ENCODE measurements around the gene HRCT1.
"Not testable (repeated sequence)": the region's sequence is repeated elsewhere in the genome, so short reads cannot be mapped to it uniquely, and the experiment has no call there.

HRCT1 gene

DNA sequence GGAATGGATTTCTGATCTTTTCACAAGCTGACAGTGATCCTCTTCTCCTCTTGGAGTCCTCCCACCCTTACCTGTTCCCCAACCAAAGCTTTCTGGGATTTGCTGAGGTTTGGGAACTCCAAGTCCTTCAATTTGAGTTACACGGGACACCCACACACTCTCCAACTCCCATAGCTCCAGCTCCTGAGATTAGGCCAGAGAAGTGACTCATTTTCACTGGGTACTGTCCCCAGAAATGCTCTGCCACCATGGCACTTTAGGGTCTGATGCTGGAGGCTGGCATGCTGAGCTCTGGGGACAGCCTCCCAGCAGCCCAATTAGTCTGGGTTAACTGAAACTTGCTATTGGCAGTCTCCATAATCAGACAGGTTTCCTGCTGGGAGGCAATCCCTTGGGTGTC, 14.0 kb upstream of the HRCT1 start:
- no CpG with 5 or more reads among the region's 1 CpG for WGBS, 2 donors (ENCODE audit: extremely low coverage in 2 of 2, insufficient read length in 2 of 2, insufficient replicate concordance in 1 of 2)
- H3K36me3 ChIP-seq (replicated peaks in 1 of 2; ENCODE audit: control insufficient read depth in 2 of 2, insufficient read depth in 2 of 2, low read length in 2 of 2), result no peaks in the 10 kb centered on the region
- H2AFZ ChIP-seq (ENCODE audit: low read length), result no peak overlapping the region
- no peak overlapping the region for H2BK120ac ChIP-seq (ENCODE audit: low read depth, low read length)
- no peak overlapping the region for H3K14ac ChIP-seq (ENCODE audit: low read length)
- no peak for DNase-seq (ENCODE audit: low spot score)
- H3K18ac ChIP-seq (ENCODE audit: low read length), result no peak overlapping the region
- no peak overlapping the region for H4K8ac ChIP-seq (ENCODE audit: low read depth, low read length)
- H2BK15ac ChIP-seq (ENCODE audit: low read length), result no peak overlapping the region
- H3K4me1 ChIP-seq (ENCODE audit: control insufficient read depth in 2 of 2, insufficient read depth in 1 of 2, low read depth in 1 of 2, low read length in 2 of 2), result no peaks in the 10 kb centered on the region
- H2AK5ac ChIP-seq (ENCODE audit: low read depth, low read length), result no peak overlapping the region
- H3K27ac ChIP-seq (replicated peaks; ENCODE audit: low read length), result no peak overlapping the region
- H3K4me2 ChIP-seq (ENCODE audit: insufficient read depth, low read length, poor library complexity, severe bottlenecking), result no peak overlapping the region
- H2BK12ac ChIP-seq (ENCODE audit: low read length), result no peak overlapping the region
- H3K23ac ChIP-seq (ENCODE audit: low read depth, low read length, poor library complexity), result no peak overlapping the region
- no peak overlapping the region for H4K91ac ChIP-seq (ENCODE audit: low read depth, low read length, poor library complexity)
- H3K9ac ChIP-seq (ENCODE audit: low read depth, low read length, poor library complexity), result no peak overlapping the region
- H2BK5ac ChIP-seq (ENCODE audit: low read length), result no peak overlapping the region
- H3K79me1 ChIP-seq (ENCODE audit: low read depth, low read length), result no peaks in the 10 kb centered on the region
- no peaks in the 10 kb centered on the region for H3K9me3 ChIP-seq (replicated peaks in 1 of 2; ENCODE audit: control insufficient read depth in 2 of 2, insufficient read depth in 1 of 2, low read depth in 1 of 2, low read length in 2 of 2)
- peaks cover 0 to 35% (median 0%) of the 10 kb centered on the region in 3 experiments for H3K27me3 ChIP-seq (ENCODE audit: control insufficient read depth in 3 of 3, insufficient read depth in 3 of 3, low read depth in 1 of 3, low read length in 3 of 3)
- no peak overlapping the region for H3K4ac ChIP-seq (ENCODE audit: low read length)
- H3K4me3 ChIP-seq (ENCODE audit: low read length in 2 of 2), result no peak overlapping the region

DNA sequence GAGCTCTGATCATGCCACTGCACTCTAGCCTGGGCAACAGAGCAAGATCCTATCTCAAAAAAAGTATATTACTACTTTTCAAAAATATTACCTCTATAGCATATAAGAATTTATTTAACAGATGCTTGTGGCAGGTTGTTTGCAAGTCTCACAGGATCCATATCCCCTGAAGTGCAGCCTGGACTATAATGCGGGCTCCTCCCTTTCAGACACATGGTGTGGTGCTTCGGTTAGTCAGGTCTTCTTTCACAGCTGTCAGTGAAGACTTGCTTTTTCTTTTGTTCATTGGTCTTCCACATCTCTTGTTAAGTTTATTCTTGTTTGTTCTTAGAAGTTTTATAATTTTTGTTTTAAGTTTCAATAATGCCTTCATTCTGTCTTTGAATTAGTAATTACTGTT, 9.4 kb upstream of the HRCT1 start:
- no peak overlapping the region for H2BK15ac ChIP-seq (ENCODE audit: low read length)
- WGBS, 2 donors (ENCODE audit: extremely low coverage in 2 of 2, insufficient read length in 2 of 2, insufficient replicate concordance in 1 of 2), result no CpG with 5 or more reads among the region's 2 CpGs
- no peak overlapping the region for H2AK5ac ChIP-seq (ENCODE audit: low read depth, low read length)
- no peak overlapping the region for H3K4ac ChIP-seq (ENCODE audit: low read length)
- no peaks in the 10 kb centered on the region for H3K9me3 ChIP-seq (replicated peaks in 1 of 2; ENCODE audit: control insufficient read depth in 2 of 2, insufficient read depth in 1 of 2, low read depth in 1 of 2, low read length in 2 of 2)
- no peaks in the 10 kb centered on the region for H3K4me1 ChIP-seq (ENCODE audit: control insufficient read depth in 2 of 2, insufficient read depth in 1 of 2, low read depth in 1 of 2, low read length in 2 of 2)
- H3K79me1 ChIP-seq (ENCODE audit: low read depth, low read length), result no peaks in the 10 kb centered on the region
- no peak overlapping the region for H3K9ac ChIP-seq (ENCODE audit: low read depth, low read length, poor library complexity)
- no peak overlapping the region for H2BK120ac ChIP-seq (ENCODE audit: low read depth, low read length)
- H4K8ac ChIP-seq (ENCODE audit: low read depth, low read length), result no peak overlapping the region
- H3K27me3 ChIP-seq (ENCODE audit: control insufficient read depth in 3 of 3, insufficient read depth in 3 of 3, low read depth in 1 of 3, low read length in 3 of 3), result peaks cover 0 to 28% (median 0%) of the 10 kb centered on the region in 3 experiments
- H3K23ac ChIP-seq (ENCODE audit: low read depth, low read length, poor library complexity), result no peak overlapping the region
- no peak overlapping the region for H3K4me3 ChIP-seq (ENCODE audit: low read length in 2 of 2)
- H2BK5ac ChIP-seq (ENCODE audit: low read length), result no peak overlapping the region
- no peak overlapping the region for H3K4me2 ChIP-seq (ENCODE audit: insufficient read depth, low read length, poor library complexity, severe bottlenecking)
- H2BK12ac ChIP-seq (ENCODE audit: low read length), result no peak overlapping the region
- no peak overlapping the region for H3K18ac ChIP-seq (ENCODE audit: low read length)
- DNase-seq (ENCODE audit: low spot score), result no peak
- H3K27ac ChIP-seq (replicated peaks; ENCODE audit: low read length), result no peak overlapping the region
- no peak overlapping the region for H4K91ac ChIP-seq (ENCODE audit: low read depth, low read length, poor library complexity)
- H3K14ac ChIP-seq (ENCODE audit: low read length), result no peak overlapping the region
- no peaks in the 10 kb centered on the region for H3K36me3 ChIP-seq (replicated peaks in 1 of 2; ENCODE audit: control insufficient read depth in 2 of 2, insufficient read depth in 2 of 2, low read length in 2 of 2)
- H2AFZ ChIP-seq (ENCODE audit: low read length), result no peak overlapping the region

DNA sequence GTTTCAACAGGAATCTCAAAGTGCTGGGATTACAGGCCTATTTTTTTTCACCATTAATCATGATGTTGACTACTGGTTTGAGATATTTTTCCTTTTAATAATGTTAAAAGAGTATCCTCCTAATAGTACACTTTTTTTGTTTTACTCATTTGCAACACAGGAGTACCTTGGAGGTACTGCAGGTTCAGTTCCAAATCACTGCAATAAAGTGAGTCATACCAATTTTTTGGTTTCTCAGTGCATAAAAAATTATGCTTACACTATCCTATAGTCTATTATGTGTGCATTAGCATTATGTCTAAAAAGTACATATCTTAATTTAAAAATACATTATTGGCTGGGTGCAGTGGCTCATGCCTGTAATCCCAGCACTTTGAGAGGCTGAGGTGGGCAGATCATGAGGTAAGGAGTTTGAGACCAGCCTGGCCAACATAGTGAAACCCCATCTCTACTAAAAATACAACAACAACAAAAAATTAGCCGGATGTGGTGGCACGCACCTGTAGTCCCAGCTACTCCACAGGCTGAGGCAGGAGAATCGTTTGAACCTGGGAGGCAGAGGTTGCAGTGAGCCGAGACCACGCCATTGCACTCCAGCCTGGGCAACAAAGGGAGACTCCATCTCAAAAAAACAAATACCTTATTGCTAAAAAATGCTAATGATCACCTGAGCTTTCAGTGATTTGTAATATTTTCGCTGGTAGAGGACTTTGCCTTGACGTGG, 8.5 kb upstream of the HRCT1 start:
- H3K9me3 ChIP-seq (replicated peaks in 1 of 2; ENCODE audit: control insufficient read depth in 2 of 2, insufficient read depth in 1 of 2, low read depth in 1 of 2, low read length in 2 of 2); H4K91ac ChIP-seq (ENCODE audit: low read depth, low read length, poor library complexity); H3K36me3 ChIP-seq (replicated peaks in 1 of 2; ENCODE audit: control insufficient read depth in 2 of 2, insufficient read depth in 2 of 2, low read length in 2 of 2); H3K14ac ChIP-seq (ENCODE audit: low read length); H3K4me3 ChIP-seq (ENCODE audit: low read length in 2 of 2); H2AFZ ChIP-seq (ENCODE audit: low read length); H3K9ac ChIP-seq (ENCODE audit: low read depth, low read length, poor library complexity); H2AK5ac ChIP-seq (ENCODE audit: low read depth, low read length); H3K79me1 ChIP-seq (ENCODE audit: low read depth, low read length); H2BK12ac ChIP-seq (ENCODE audit: low read length); H3K4me1 ChIP-seq (ENCODE audit: control insufficient read depth in 2 of 2, insufficient read depth in 1 of 2, low read depth in 1 of 2, low read length in 2 of 2); H3K27ac ChIP-seq (replicated peaks; ENCODE audit: low read length); H3K4ac ChIP-seq (ENCODE audit: low read length); H3K23ac ChIP-seq (ENCODE audit: low read depth, low read length, poor library complexity); H2BK15ac ChIP-seq (ENCODE audit: low read length); H3K4me2 ChIP-seq (ENCODE audit: insufficient read depth, low read length, poor library complexity, severe bottlenecking); H2BK120ac ChIP-seq (ENCODE audit: low read depth, low read length); H3K18ac ChIP-seq (ENCODE audit: low read length); H2BK5ac ChIP-seq (ENCODE audit: low read length); DNase-seq (ENCODE audit: low spot score); H4K8ac ChIP-seq (ENCODE audit: low read depth, low read length): not testable (repeated sequence)
- peaks cover 0 to 19% (median 0%) of the 10 kb centered on the region in 3 experiments for H3K27me3 ChIP-seq (ENCODE audit: control insufficient read depth in 3 of 3, insufficient read depth in 3 of 3, low read depth in 1 of 3, low read length in 3 of 3)
- no CpG with 5 or more reads among the region's 7 CpGs for WGBS, 2 donors (ENCODE audit: extremely low coverage in 2 of 2, insufficient read length in 2 of 2, insufficient replicate concordance in 1 of 2)

DNA sequence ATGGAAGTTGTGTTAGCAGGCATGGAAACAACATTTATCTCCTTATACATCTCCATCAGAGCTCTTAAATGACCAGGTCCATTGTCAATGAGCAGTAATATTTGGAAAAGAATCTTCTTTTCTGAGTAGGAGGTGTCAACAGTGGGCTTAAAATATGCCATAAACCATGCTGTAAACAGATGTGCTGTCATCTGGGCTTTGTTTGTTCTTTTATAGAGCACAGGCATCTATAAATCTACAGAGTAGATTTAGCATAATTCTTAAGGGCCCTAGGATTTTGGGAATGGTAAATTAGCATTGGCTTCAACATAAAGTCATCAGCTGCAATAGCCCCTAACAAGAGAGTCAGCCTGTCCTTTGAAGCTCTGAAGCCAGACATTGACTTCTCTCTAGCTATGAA, 7.7 kb upstream of the HRCT1 start:
- Histone ChIP-seq H2BK5ac (ENCODE audit: low read length) (no peak overlapping the region), H2BK12ac (ENCODE audit: low read length) (no peak overlapping the region), H2BK15ac (ENCODE audit: low read length) (no peak overlapping the region), H2AK5ac (ENCODE audit: low read depth, low read length) (no peak overlapping the region), H3K36me3 (replicated peaks in 1 of 2; ENCODE audit: control insufficient read depth in 2 of 2, insufficient read depth in 2 of 2, low read length in 2 of 2) (no peaks in the 10 kb centered on the region), H3K79me1 (ENCODE audit: low read depth, low read length) (no peaks in the 10 kb centered on the region), H3K27me3 (ENCODE audit: control insufficient read depth in 3 of 3, insufficient read depth in 3 of 3, low read depth in 1 of 3, low read length in 3 of 3) (peaks cover 0 to 17% (median 0%) of the 10 kb centered on the region in 3 experiments), H3K18ac (ENCODE audit: low read length) (no peak overlapping the region), H4K8ac (ENCODE audit: low read depth, low read length) (no peak overlapping the region), H3K4me1 (ENCODE audit: control insufficient read depth in 2 of 2, insufficient read depth in 1 of 2, low read depth in 1 of 2, low read length in 2 of 2) (no peaks in the 10 kb centered on the region), H4K91ac (ENCODE audit: low read depth, low read length, poor library complexity) (no peak overlapping the region), H2AFZ (ENCODE audit: low read length) (no peak overlapping the region), H3K14ac (ENCODE audit: low read length) (no peak overlapping the region), H3K23ac (ENCODE audit: low read depth, low read length, poor library complexity) (no peak overlapping the region), H3K9me3 (replicated peaks in 1 of 2; ENCODE audit: control insufficient read depth in 2 of 2, insufficient read depth in 1 of 2, low read depth in 1 of 2, low read length in 2 of 2) (no peaks in the 10 kb centered on the region), H3K9ac (ENCODE audit: low read depth, low read length, poor library complexity) (no peak overlapping the region), H3K4ac (ENCODE audit: low read length) (no peak overlapping the region), H3K4me3 (ENCODE audit: low read length in 2 of 2) (no peak overlapping the region), H3K4me2 (ENCODE audit: insufficient read depth, low read length, poor library complexity, severe bottlenecking) (no peak overlapping the region), H2BK120ac (ENCODE audit: low read depth, low read length) (no peak overlapping the region), H3K27ac (replicated peaks; ENCODE audit: low read length) (no peak overlapping the region)
- DNase-seq (ENCODE audit: low spot score), result no peak
